ENCODE measurements around the gene NEK3.

DNA sequence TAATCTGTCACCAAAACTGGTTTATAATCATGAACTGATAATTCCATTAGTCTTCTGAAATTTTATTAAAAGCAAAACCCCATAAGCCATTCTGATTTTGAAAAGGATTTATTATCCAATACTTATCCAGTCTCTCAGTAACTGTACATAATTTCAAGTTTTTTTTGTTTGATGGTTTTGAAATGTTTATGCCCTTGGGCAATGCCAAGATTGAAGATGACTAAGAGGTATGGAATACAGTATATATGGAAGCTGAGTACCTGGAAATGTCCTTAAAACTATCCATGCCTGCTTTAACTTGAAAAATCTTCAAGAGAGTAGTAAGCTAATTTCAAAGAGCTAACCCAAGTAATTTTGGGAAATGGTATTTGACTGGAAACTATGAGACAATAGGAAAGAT, 28.8 kb downstream of the NEK3 start:
- no peak for TF ChIP-seq EZH2 (IDR thresholded peaks at IDR 0.05; ENCODE audit: low read length, unreplicated experiment)
- TF ChIP-seq, protein P1, sequence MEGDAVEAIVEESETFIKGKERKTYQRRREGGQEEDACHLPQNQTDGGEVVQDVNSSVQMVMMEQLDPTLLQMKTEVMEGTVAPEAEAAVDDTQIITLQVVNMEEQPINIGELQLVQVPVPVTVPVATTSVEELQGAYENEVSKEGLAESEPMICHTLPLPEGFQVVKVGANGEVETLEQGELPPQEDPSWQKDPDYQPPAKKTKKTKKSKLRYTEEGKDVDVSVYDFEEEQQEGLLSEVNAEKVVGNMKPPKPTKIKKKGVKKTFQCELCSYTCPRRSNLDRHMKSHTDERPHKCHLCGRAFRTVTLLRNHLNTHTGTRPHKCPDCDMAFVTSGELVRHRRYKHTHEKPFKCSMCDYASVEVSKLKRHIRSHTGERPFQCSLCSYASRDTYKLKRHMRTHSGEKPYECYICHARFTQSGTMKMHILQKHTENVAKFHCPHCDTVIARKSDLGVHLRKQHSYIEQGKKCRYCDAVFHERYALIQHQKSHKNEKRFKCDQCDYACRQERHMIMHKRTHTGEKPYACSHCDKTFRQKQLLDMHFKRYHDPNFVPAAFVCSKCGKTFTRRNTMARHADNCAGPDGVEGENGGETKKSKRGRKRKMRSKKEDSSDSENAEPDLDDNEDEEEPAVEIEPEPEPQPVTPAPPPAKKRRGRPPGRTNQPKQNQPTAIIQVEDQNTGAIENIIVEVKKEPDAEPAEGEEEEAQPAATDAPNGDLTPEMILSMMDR (conservative IDR thresholded peaks at IDR 0.05; ENCODE audit: low read depth, low read length): no peak
- no peak for TF ChIP-seq EZH2phosphoT487 (IDR thresholded peaks at IDR 0.05; ENCODE audit: borderline replicate concordance, low read length)
